HG03159 (cell line): Measurements from ENCODE around the gene KMT2B.
A peak's percentile ranks its signal among the peaks of the same experiment; 100 is the strongest.

Experiments used
- ATAC-seq: cut with Tn5 transposase; IDR thresholded peaks from one replicate; pipeline ENCODE4 v1.9.1; 2021; ENCODE audit warnings: mild to moderate bottlenecking, moderate library complexity; ENCODE audit not compliant: unreplicated experiment

The KMT2B gene

DNA sequence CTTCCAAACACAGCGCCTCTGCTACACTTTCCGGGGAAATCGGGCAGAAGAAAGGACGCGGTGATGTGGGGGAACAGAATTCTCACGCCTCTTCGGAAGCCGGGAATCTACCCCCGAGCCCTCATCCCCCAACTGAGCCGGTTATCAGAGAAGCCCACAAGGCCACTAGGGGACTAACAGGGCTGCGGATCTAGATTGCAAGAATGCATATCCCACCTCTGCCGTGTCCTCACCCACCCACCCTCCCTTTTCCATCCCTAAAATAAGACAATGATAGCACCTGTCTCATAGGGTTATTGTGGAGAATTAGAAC, 23.4 kb downstream of the KMT2B start:
- ATAC-seq, result no peak

DNA sequence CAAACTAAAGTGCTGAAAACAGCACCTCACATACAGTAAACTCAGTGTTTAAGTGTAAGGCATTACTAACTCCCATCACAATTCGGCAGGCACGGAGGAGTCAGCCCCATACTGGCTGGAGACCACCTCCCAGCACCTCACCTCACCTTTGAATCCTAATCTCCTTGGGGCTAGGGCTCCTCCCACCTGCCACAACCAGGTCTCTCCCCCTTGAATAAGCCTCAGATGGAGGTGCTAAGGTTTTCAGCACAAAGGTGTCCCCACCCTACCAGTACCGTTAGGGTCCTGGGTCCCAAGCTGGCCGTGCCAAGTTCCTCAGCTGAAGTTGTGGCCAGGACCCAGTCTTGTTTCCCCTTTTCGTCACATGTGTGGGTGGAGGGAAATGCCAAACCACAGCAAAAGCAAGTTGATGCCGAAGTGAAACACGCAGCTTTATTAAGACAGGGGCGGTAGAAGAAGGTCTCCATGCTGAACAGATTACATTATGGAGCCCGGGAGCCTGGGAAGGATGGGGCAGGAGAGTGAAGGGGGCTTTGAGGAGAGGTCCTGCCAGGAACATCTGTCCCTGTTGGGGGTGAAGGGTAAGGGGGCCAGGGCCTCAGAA, 24.4 kb downstream of the KMT2B start, which contains the start of gene IGFLR1:
TSS of gene IGFLR1 (minus strand) at position 332 of the 604 bp plus-strand sequence. CDS start 1,272 bp downstream, outside the sequence.
- no peak for ATAC-seq

GRCh38 chr19:35743640-35744429, 26.0 kb downstream of the KMT2B start:
- no peak for ATAC-seq

DNA sequence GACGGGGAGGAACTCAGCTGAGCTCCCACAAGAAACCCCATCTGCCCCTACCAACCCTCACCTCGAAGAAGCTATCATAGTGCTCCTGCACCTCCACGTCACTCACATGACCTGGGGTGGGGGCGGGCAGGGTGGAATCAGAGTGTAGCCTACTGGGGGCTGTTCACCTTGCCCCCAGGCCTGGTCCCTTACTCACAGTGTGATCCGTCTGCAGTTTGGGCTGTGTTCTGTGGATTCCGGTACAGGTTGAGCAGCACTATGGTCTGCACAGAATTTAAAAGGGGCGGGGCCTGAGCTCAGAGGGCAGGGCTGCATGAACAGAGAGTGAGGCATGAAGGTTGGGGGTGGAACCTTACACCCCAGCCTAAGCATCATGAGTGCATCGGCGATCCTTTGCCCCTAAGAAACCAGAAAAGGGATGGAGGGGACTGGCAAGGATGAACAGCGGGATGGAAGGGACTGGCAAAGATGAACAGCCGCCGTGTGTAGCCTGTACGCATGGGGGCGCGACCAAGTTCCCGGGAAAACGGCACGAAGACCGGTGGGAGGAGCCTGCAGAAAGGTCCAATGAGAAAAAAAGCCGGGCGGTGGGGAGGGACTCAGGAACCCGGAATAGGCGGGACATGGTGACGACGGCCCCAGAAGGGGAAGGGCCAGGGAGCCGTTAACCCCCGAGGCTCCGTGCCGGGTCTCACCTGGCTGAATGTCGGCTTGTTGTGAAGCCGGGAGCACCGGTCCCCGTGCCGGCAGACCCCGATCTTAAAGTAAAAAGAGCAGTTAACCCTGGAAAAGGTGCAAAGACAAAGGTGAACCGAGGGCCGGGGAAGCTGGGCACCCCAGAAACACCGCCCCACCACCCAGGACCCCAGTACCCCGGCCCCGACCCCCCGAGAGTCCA, 26.9 kb downstream of the KMT2B start:
- peak; percentile 36 for ATAC-seq

- ATAC-seq, result peak; percentile 42
These were observed 27.7 kb downstream of the KMT2B start, which contains the start of the genes PSENEN and U2AF1L4 for GRCh38 chr19:35745328-35746086. Gene PSENEN, plus strand, starts transcription at chr19:35745651. Its CDS starts 280 bp downstream, at chr19:35745931. Gene U2AF1L4, minus strand, starts transcription at chr19:35745418. Its CDS starts 27 bp downstream, at chr19:35745391.

DNA sequence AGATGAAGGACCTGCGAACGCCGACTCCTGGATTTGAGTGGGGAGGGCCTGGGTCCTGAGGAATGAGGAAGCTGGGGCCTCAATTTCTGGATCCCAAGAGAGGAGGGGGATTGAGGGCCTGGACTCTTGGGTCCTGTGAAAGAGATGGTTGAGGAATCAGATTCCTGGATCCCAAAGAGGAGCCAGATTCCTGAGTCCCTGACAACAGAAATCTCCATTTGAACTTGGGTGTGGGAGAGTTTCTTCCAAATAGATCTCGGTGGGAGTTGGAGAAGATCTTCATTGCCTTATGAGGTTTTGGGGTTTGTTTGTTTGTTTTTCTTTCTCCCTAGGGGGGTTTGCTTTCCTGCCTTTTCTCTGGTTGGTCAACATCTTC, 28.3 kb downstream of the KMT2B start:
- no peak for ATAC-seq

DNA sequence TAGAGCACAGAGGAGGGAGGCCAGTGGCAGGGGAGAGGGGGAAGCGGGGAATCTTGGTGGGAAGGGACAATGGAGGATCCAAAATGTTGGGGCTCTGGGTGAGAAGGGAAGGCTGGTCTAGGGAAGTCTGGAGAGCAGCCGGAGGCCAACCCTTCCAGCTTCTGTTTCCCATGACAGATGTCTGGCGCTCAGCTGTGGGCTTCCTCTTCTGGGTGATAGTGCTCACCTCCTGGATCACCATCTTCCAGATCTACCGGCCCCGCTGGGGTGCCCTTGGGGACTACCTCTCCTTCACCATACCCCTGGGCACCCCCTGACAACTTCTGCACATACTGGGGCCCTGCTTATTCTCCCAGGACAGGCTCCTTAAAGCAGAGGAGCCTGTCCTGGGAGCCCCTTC, 28.7 kb downstream of the KMT2B start:
- ATAC-seq, result no peak

GRCh38 chr19:35748106-35749020, 30.6 kb downstream of the KMT2B start, which contains the start of gene LIN37:
Gene LIN37, plus strand, starts transcription at chr19:35748576. Its CDS starts 149 bp downstream, at chr19:35748725.
- peak; percentile 61 for ATAC-seq

GRCh38 chr19:35750167-35750566, 32.4 kb downstream of the KMT2B start:
- ATAC-seq, result no peak

GRCh38 chr19:35751839-35752745, 34.3 kb downstream of the KMT2B start:
- no peak for ATAC-seq

DNA sequence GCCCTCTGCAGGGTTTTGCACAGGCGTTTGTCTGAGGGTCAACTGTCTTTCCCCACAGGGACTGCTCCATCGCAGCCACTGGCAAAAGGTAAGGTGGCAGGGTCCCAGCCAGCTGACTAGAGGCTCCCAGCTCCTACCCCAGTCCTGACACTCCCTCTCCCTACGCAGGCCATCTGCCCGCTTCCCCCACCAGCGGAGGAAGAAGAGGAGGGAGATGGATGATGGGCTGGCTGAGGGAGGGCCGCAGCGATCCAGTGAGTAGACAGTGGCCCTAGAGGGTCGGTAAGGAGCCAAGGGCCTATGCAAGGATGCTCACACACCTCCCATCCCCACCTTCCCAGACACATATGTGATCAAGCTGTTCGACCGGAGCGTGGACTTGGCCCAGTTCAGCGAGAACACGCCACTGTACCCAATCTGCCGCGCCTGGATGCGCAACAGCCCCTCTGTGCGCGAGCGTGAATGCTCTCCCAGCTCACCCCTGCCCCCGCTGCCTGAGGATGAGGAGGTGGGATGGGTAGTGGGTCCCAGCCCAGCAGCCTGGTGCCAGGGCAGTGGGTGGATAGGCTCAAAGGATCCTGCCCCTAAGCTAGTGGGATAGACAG, 35.0 kb downstream of the KMT2B start:
- ATAC-seq, result no peak

DNA sequence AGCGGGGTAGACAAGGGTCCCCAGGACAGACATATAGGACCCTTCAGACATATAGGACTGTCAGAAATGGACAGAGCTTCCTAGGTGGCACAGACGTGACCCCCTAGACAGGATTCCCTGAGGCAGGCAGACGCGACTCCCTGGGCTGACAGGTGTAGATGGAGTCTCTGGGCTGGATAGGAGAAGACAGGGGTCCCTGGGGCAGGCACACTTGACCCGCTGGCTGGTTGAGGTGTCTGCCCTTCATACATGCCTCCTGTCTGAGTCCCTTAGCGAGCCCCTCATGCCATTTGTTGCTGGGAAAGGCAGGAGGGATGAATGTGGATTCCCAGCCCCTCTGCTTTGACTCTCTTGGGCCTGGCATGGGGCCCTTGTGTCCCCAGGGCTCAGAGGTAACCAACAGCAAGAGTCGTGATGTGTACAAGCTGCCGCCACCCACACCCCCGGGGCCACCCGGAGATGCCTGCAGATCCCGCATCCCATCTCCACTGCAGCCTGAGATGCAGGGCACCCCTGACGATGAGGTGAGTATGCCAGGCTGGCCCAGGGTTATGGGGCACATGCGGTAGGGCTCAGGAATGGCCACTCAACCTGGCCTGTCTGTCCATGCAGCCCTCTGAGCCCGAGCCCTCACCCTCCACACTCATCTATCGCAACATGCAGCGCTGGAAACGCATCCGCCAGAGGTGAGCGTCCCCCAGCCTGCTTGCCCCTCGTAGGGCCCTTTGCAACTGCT, 36.0 kb downstream of the KMT2B start:
- no peak for ATAC-seq

DNA sequence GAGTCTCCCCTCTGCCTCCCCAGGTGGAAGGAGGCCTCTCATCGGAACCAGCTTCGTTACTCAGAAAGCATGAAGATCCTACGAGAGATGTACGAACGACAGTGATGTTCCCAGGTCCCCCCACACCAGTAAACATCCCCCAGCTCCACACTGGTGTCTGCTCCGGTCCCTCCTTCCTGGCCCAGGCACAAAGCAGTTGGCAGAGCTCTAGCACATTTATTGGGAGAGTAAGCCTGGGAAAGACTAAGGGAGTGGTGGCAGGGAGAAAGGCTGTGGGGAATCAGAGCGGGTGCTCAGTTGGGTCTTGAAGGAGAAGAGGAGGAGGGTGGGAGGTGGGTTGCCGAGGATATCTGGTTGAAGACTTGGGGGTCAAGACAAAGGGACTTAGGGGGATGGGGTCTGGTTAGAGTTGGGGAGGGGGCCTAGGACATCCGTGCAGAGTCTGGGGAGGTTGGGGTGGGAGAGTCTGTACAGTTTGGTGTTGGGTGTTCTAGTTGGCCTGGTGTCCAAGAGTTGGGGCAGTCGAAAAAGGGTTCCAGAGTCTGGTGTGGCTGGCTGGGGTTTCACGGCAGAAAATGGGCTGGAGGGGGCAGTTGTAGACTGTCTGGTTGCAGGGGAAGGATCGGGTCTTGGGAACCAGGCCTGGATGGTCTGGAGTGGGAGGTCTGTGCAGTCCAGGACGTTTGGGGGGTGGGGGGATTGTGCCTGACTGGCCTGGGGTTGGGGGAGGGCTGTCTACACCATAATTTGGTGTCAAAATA, 36.7 kb downstream of the KMT2B start:
- ATAC-seq, result no peak

DNA sequence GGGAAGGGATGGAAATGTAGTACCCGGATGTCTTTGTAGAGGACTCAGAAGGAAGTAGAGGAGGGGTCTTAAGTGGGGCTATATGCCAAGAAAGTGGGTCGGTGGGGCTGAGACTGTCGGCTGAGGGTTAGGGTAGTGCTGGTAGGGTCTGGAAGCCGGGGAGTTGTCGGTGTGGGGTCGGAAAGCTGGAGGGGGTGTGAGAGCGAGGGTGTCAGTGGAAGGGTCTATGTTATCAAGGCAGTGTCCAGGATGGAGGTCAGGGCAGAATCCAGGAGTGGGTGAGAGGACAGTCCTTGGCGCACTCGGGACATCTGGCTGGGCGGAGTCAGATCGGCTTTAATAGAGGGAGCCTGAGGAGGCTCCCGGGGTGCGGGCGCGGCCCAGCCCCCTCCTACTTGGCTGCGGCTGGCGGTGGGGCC, 37.3 kb downstream of the KMT2B start:
- ATAC-seq, result no peak

DNA sequence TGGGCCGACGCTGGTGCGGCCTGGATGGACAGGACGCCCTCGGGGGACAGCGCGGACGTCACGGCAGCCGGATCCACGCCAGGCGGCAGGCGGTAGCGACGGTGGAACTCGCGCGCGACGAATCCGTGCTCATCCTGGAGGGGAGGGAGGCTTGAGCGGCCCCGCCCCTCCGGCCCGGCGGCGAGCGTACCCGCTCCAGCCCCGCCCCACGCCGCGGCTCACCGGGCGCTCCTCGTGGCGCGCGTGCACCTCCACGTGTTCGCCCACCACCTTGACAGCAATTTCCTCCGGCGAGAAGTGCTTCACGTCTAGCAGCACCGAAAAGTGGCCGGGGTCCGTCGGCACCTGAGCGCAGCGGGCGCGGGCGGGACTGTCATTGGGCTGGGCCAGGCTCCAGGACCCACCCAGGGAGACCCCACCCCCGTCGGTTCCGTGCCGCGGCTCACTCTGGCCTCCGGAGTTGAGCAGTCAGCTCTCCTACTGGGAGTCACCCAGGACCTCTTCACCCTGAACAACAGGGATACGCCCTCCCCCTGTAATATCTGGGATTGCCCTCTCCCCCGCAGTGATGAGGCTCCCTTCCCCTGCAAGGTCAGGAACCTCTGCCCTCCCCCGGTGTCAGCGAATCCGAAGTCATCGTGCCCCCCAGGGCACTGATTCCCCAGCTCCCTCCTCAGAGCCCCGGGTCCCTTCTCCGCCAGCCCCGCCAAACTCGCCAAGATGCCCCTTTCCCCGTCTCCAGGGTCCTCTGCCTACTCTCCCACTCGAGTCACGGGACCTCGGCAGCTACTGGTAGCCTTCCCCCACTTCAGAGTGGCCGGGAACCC, 38.0 kb downstream of the KMT2B start:
- no peak for ATAC-seq
